Kidney tubule cell (primary cell): ENCODE measurements around the gene DCXR.

ENCODE experiments used
- DNase-seq: peaks from one replicate; pipeline ENCODE4 v3.0.0-alpha.2; 2018; ENCODE audit warnings: low spot score

The DCXR gene

DNA sequence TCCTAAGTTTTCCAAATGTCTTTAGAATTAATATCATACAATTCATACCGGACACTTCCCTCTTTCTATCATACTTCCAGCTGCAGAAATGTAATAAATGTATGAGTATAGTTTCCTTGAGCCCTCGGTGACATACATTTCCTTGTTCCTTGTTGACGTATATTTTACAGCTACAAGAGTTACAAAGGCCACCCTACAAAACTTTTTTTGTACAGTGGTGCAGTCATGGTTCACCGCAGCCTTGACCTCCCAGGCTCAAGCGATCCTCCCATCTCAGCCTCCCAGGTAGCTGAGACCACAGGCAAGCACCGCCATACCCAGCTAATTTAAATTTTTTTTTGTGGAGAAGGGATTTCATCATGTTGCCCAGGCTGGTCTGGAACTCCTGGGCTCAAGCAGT is 35.3 kb upstream of the DCXR start:
- no peak for DNase-seq

DNA sequence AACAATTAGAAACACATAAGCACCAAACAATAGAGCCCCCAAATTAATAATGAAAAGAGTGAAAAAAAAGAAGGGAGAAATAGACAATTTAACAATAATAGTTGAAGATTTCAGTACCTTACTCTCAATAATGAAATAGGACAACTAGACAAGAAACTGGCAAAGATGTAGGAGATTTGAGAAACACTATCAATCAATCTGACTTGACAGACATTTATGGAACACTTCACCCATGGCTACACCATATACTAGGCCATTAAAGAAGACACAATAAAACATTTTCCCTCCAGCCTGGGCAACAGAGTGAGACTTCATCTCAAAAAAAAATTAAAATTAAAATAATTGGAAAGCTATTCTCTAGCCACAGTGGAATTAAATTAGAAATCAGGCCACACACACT is 33.1 kb upstream of the DCXR start:
- no peak for DNase-seq

DNA sequence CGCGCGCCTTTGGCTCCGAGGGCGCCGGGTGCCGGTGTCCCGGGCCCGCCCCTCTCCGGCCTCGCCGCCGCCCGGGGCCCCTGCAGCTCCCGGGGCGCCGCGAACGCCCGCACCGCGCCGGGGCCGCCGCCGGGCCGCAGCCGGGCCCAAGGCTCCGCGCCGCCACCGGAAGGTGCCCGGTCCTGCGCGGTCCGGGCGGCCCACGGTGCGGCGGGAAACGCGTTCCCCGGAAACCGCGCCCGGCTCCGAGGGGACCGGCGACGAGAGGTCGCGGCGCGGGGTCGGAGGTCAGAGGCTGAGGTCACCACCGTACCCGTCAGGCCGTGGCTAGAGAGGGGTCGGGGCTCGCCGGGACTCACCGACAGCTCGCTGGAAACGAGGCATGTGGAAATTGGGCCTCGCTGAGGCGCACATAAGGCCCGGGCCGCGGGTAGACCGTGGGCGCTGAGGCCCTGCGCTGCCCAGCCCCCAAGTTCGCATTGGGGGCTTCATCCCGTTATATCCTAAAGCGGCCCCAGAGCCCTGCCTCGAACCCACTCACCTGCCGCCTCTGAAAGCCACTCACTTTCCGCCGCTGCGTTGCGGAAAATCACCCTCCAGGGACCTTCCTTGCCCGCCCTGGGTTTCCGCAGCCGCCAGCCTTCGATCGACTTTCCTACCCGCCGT is 28.3 kb upstream of the DCXR start, which contains the start of gene DUS1L:
Gene DUS1L, minus strand, starts transcription at position 167 of the 666 bp plus-strand sequence. CDS start 745 bp downstream, outside the sequence.
- DNase-seq: peak; percentile 59

DNA sequence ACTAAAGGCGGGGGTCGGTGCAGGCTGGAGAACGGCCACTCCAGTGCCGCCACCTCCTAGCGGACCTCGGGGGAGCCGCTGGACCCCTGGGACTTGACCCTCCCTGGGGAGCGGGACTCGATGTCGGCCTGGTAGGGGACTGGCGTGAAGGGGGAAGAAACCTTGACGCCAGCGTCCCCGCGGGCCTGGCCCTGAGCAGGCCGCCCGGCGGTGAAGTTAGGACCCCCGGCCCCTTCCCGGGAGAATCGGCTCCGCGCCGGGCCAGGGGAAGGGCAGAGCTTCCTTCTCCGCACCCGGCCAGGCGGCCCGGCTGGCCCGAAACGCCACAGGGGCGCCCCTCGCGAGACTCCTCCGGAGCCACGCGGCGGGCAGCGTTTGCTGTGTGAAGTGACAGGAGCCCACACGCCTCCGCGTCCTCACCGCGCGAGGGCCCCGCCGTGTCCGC is 27.7 kb upstream of the DCXR start:
- no peak for DNase-seq

DNA sequence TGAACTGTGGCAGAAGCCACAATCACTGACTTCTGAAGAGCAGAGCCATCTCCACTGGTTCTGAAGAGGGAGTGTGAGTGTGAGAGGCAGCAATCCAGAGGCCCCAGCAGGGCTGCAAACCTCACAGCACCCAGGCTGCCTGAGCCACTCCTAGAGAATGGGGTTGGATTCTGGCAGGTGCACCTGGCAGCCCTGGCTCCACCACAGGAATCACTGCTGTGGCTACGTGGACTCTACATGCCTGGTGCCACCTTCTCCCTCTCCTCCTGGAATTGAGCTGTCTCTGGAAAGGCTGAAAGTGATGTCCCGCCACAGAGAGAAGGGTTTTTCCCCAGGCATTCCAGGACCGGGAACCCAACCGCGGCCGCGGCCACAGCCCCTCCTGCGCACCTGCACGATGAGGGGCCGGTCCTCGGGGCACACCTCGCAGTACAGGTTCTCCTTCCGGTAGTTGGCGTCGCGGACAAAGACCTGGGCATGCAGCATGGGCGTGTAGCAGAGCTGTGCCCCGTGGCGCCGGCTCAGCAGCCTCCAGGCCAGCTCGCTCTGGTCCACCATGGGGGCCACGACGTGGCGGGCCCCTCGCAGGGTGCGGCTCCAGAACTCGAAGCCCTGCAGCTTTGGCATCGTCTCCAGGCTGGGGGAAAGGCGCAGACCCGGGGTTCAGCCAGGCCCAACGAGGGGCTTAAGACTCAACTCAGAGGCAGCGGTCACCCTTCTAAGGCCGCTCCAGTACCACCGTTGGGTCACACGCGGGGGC is 27.1 kb upstream of the DCXR start:
- DNase-seq: peak; percentile 77

DNA sequence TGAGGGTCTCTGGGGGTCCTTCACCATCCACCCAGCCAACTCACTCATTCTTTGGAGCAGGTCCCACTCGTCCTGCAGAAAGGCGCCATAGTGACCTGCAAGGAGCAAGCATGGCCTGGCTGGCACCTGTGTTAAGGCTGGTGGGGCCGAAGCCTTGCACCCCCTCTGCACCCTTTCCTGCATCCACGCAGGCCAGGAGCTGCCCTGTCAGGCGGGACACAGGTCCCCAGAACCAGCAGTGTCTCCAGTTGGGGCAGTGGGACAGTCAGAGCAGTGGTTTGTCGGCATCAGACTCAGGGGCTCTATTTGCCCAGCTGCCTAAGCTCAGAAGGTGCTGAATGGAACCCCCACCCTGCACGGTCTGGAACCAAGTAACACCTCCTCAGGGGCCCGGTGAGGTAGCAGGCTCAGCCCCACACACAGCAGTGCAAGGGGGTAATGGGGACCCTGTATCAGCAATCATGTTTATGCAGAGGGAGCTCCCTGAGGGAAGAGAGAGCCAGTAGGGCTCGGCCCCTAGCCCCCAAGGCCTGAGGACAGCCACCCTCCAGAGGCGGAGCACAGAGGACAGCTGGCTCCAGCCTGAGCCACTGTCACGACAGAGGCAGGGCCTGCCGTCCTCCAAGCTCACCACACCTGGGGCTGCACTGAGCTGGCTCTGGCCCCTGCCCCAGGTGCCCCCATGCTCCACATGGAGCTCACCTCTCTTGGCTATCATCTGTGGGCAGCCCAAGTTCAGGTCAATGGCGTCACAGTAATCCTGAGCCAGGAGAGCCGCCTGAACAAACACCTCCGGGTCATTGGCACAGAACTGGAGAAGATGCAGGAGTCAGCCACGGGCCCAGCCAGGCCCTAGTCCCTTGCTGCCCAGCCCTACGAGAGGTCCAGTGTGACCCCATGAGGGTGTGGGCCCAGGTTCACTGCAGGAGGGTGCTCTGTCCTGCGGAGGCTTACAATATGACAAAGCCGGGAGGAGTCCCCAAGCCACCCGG is 26.2 kb upstream of the DCXR start:
- no peak for DNase-seq

DNA sequence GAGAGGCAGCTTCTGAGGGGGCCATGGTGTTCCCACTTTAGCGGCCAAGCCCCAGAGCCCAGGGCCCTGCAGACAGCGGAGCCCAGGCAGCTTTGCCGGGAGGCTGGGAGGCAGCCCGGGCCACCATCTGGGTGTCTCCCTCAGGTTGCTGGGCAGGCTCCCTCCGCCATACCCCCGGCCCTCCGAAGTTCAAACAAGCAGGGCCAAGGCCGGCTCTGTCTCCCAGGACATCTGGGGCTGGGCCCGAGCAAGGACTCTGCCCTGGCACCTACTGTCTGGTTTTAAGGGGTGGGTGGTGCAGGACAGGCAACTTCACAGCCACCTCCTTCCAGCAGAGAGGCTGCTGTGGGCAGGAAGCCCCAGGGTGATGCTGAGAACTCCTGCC is 25.5 kb upstream of the DCXR start:
- no peak for DNase-seq

DNA sequence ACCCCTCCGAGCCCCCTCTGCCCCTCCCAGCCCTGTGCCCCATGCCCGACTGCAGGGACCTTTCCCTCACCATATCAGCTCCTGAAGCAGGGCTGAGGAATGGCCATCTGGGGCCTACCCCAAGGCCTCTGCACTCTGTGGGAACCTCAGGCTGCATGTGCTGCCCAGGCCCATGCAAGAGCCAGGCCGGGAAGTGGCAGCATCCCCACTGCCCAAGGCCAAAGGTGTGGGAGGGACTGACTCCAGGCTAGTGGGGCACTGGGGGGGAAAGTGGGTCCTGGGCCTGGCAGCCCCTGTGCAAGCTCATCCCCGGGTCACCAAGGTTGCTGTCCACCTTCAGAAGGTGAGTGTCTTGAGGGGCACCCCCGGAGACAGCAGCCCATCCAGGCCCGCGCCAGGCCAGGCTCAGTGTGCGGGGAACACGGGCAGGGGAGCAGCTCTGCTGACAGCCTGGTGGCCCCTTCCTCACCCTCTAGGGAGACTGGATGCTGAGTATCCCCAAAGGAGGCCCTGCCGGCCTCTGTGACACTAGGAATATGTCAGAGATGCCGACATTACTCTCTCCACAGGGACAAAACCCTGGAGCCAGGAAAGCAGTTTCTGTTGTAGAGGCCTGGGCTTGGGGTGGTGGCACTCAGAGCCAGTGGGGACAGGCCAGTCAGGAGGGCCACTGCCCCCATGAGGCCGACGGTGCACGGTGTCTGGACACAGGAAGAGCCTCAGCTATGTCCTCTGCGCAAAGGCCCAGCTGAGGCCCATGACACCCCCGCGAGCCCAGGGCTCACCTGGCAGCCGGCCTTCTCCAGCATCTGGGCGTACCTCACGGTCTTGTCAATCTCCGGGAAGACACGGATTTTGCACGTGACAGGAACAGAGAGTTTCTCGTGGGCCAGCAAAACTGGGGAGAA is 24.8 kb upstream of the DCXR start:
- DNase-seq: no peak

DNA sequence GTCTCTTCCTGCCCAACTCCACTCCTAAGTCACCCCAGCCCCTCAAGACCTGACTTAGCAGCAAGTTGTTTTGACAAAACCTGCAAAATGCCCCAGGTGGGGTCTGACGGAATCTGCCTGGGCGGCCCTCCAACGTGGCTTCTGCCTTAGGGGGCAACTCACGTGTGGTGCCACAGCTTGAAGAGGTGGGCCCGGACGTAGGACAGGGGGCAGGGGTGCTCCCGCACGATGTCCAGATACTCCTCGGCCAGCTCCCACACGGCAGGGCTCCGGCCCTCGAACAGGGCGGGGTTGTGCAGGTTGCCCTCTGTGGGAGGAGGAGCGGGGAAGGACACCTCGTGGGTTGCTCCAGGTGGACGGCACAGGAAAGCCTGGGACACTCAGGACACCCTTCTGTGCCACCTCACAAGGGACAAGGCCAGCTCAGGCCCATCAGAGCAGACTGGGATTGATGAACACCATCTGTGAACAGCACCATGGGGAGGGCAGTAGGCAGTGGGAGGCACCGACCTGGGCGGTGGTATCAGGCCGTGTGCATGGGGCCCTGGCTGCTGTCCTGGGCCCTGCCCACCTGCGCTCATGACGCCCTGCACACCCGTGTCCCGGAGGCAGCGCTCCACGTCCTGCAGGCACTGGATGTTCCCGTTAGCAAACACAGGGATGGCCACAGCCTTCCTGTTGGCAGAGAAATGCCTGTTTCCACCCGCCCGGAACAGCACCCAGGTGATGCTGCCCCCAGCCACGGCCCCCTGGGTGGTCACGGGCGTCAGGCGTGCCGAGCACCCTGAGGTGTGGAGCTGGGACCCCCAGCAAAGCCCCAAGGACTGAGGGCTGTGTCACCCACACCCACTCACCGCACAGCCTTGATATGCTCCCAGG is 23.8 kb upstream of the DCXR start:
- no peak for DNase-seq

DNA sequence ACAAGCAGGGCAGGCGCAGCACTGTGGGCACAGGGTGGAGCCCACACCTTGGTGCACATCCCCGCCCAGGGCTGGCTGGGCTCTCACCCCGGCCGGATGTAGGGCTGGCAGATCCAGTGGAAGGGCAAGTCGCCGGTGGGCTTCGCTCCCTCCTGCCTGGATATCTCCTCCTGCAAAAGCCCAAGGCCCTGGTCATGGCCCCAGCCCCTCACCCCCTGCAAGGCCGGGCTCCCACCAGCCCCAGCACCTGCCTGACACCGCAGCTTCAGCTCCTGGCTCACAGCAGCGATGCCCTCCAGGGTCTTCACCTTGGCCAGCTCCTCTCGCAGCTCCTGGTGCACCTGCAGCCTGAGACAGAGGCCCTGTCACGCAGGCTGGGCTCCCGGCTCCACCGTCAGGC is 23.1 kb upstream of the DCXR start:
- DNase-seq: no peak

DNA sequence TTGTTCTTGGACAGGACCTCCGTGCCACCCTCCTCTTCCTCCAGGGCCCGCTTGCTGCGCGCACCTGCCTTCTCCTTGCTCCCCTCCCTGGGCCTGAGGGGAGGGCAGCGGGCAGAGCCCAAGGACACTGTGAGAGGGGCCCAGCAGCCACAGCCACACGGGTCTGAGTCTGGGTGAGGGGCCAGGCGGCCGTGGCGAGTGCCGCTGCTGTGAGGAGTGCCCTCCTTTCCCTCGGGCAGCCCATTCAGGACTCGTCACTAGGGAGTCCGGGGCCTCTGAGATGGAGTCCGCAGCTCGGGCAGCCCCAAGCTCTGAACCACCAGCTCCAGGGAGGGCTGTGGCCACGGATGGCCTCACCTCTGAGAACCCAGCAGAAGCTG is 22.5 kb upstream of the DCXR start:
- DNase-seq: no peak

DNA sequence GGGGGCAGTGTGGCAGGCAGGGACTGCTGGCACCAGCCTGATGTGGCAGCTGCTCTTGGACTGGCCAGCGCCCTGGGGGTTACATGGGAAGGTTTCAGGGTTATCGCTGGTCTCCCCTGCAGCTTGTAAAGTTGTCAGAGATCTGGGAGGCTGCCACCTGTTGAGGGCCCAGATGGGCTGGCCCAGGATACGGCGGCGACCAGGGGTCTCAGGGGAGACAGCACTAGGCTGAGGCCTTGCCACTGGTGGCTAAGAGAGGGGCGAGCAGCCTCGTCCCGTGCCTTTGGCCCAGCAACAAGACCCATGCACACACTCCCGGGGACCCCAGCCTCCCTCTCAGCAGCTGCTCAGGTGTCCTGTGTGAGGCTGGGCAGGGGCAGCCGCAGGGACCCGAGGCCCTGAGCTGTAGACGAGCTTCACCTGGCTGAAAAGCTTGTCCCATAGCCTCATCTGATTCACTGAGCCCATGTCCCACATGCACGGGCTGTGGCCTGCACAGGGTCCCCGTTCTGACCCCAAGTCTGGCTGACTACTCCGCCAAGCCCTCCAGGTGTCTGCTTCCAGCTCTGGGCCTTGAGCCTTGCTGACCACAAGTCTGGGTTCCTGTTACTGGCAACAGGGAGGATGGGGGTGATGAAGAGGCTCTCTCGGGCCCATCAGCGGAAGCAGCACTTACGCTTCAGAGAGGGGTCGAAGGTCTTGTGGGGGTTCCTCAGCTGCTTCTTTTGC is 21.9 kb upstream of the DCXR start:
- no peak for DNase-seq

DNA sequence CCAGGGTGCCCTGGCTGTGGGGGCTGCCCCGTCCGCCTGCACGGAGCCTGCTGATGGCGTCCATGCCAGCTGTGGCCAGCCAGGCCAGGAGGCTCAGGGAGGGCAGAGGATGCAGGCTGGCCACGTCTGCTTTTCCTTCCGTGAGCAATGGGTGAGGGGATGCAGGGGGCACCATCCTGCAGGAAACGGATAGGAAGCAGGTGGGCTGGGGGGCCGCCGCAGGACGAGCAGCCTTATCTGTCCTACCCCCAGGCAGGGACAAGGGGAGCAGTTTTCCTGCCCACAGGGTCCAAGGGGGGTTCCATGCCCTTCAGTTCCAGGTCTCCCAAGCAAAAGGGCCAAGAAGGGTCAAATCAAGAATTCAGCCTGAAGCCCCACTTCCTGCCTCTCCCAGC is 21.4 kb upstream of the DCXR start:
- DNase-seq: no peak

DNA sequence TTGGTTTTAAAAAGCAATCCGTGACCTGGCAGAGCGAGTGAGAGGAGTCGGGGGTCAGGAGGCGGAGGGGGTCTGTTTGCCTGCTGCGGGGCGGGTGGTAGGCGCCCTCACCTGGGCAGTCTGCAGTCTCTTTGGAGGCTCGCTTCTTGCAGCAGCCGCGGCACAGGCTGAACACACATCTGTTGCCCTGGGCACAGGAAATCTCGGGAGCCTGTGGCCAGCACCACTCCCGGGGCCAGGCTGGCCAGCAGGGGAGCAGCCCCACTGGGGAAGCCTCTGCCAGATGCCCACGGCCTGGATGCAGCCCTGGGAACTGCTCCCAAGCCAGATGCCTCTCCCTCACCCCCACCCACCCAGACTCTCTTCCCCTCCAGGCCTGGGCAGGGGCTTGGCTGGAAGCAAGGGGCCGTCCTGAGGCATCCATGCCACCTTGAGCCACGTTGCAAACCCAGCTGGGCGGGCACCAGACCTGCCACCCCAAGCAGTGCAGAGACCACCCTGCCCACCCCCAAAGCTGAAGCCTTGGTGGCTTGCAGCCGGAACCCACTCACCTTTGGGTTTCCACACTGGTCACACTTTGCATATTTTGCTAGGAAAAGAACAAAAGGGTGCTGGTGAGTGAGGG is 20.8 kb upstream of the DCXR start:
- no peak for DNase-seq

DNA sequence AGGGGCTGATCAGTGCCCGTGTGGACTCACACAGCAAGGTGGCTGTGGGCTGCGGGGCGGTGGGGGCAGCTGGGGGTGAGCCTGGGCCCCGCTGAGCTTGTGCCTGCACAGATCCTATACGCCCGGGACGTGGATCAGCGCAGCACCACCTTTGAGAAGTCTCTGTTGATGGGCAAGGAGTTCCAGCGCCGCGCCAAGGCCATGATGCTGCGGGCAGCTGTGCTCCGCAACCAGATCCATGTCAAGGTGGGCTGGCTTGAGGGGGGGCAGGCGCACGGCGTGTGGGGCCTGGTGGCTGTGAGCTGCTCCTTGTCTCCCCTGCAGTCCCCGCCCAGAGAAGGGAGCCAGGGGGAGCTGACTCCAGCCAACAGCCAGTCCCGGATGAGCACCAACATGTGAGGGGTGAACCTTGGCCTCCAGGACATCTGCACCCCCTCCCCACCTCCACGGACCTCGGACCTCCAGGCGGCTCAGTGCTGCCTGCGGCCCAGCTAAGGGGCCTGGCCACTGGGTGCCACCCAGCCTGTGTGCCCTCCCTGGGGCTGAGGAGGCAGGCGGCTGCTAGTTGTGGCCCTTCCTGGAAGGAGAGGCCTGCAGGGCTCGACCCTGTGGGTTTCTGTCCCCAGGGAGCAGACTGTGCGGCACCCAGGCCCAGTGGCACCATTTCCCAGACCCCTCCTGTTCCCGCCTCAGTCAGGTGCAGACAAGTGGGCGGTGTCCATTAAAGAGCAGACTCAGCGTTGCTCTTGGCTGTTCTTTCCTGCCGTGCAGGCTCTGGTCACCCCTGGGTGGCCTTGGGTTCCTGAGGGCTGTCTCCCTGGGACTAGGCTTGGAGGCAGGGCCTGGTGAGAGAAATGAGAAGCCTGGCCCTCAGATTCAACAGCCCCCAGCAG is 19.5 kb upstream of the DCXR start:
- no peak for DNase-seq

DNA sequence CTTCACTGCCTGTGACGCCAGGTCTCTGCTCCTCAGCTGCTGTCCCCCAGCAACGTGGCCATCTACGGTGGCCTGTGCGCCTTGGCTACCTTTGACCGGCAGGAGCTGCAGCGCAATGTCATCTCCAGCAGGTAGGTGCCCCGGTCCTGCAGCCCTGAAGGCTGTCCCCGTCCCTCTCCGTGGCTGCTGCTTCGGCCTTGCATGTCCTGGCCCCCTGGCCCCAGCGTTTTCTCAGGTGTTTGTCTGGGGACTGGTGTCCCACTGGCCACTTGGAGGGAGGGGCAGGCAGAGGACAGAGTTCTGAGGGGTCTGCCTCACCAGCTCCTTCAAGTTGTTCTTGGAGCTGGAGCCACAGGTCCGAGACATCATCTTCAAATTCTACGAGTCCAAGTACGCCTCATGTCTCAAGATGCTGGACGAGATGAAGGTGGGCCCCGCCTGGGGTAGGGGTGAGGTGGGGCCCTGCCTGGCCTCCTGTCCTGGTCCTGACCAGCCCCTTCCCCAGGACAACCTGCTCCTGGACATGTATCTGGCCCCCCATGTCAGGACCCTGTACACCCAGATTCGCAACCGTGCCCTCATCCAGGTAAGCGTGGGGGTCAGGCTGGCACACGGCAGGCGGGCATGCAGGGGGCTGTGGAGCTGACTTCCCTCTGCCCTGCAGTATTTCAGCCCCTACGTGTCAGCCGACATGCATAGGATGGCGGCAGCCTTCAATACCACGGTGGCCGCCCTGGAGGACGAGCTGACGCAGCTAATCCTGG is 18.6 kb upstream of the DCXR start:
- no peak for DNase-seq
